ENCODE results near the gene COX6A2. TPM values are rescaled to one million over a fixed set of nuclear protein-coding genes. Genes with fewer than 3 reads are reported as not detected.

COX6A2 gene
- total RNA-seq (2014; rRNA removed; shearing (Covaris generic)) (not detected in 2 replicates), polyA plus RNA-seq (2016; fragmentation: Nextera tagmentation; extraction: Ambion mirVana) (4.7 and 6.0 TPM in 2 replicates)
- long read RNA-seq, result 0 reads

DNA sequence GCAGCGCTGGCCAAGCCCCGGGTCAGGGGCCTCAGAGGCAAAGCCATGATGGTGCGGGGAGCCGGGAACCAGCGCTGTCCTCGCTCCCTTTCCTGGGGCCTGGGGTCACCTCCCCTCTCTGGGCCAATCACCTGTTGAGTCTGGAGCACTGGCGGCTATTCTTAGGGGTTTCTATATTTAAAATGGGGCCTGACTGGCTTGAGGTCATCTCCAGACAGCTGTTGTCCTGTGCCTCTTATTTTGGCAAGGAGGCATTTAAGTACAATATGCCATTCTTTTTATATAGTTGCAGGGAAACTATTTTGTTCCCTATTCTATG lies at the start of gene COX6A2:
Gene COX6A2, minus strand, starts transcription at position 82 of the 319 bp plus-strand sequence. Its CDS starts 35 bp downstream, at position 47.
- ATAC-seq (peak; percentile 62), DNase-seq (ENCODE audit: low spot score) (peak; percentile 47)
- H3K4me3 ChIP-seq, result peak within 1 kb of the TSS; percentile 46
- Mint-ChIP-seq H3K9me3 (peaks cover 13% of the 10 kb centered on the region; the same call in 2 of the 3 replicates), H3K36me3 (ENCODE audit: low read depth) (peaks cover 4% of the 10 kb centered on the region; the same call in 1 of the 3 replicates), H3K4me3 (no peak within 1 kb of the TSS), H3K27ac (no peak within 1 kb of the TSS), H3K4me1 (peaks cover 4% of the 10 kb centered on the region; the same call in 2 of the 3 replicates), H3K27me3 (ENCODE audit: insufficient read depth, low read depth, poor library complexity) (peaks cover 23% of the 10 kb centered on the region)
- no peaks in the 10 kb centered on the region for H3K9me2 ChIP-seq (ENCODE audit: insufficient read depth)
- no peaks in the 10 kb centered on the region for H3K4me1 ChIP-seq (ENCODE audit: insufficient read depth)
- peaks cover 46% of the 10 kb centered on the region for H3K27me3 ChIP-seq (ENCODE audit: insufficient read depth)
- no peaks in the 10 kb centered on the region for H3K79me2 ChIP-seq (replicated peaks; ENCODE audit: insufficient read depth)
- peak within 1 kb of the TSS; percentile 83; the same call in 1 of the 2 replicates for H2AFZ ChIP-seq
- 0 out of 2 replicates have a peak, but pooled peaks cover 2% of the 10 kb centered on the region for H4K20me1 ChIP-seq (replicated peaks; ENCODE audit: insufficient read depth)
- peak within 1 kb of the TSS; percentile 66 for H3K4me2 ChIP-seq
- no peaks in the 10 kb centered on the region for H3K36me3 ChIP-seq (ENCODE audit: insufficient read depth)
- TF ChIP-seq NANOG (IDR thresholded peaks at IDR 0.05; ENCODE audit: borderline replicate concordance) (no peak), ZNF462 (CRISPR knock-in tag; IDR thresholded peaks at IDR 0.05) (no peak), EZH2 (IDR thresholded peaks at IDR 0.05; ENCODE audit: low read depth, unreplicated experiment) (no peak), CREB1 (CRISPR knock-in tag; IDR thresholded peaks at IDR 0.05; ENCODE audit: low read depth) (no peak), JUNB (IDR thresholded peaks at IDR 0.05; ENCODE audit: unreplicated experiment) (no peak)
- TF ChIP-seq, protein P1, sequence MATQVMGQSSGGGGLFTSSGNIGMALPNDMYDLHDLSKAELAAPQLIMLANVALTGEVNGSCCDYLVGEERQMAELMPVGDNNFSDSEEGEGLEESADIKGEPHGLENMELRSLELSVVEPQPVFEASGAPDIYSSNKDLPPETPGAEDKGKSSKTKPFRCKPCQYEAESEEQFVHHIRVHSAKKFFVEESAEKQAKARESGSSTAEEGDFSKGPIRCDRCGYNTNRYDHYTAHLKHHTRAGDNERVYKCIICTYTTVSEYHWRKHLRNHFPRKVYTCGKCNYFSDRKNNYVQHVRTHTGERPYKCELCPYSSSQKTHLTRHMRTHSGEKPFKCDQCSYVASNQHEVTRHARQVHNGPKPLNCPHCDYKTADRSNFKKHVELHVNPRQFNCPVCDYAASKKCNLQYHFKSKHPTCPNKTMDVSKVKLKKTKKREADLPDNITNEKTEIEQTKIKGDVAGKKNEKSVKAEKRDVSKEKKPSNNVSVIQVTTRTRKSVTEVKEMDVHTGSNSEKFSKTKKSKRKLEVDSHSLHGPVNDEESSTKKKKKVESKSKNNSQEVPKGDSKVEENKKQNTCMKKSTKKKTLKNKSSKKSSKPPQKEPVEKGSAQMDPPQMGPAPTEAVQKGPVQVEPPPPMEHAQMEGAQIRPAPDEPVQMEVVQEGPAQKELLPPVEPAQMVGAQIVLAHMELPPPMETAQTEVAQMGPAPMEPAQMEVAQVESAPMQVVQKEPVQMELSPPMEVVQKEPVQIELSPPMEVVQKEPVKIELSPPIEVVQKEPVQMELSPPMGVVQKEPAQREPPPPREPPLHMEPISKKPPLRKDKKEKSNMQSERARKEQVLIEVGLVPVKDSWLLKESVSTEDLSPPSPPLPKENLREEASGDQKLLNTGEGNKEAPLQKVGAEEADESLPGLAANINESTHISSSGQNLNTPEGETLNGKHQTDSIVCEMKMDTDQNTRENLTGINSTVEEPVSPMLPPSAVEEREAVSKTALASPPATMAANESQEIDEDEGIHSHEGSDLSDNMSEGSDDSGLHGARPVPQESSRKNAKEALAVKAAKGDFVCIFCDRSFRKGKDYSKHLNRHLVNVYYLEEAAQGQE (IDR thresholded peaks at IDR 0.05; ENCODE audit: unreplicated experiment), result no peak
- TF ChIP-seq, protein P2, sequence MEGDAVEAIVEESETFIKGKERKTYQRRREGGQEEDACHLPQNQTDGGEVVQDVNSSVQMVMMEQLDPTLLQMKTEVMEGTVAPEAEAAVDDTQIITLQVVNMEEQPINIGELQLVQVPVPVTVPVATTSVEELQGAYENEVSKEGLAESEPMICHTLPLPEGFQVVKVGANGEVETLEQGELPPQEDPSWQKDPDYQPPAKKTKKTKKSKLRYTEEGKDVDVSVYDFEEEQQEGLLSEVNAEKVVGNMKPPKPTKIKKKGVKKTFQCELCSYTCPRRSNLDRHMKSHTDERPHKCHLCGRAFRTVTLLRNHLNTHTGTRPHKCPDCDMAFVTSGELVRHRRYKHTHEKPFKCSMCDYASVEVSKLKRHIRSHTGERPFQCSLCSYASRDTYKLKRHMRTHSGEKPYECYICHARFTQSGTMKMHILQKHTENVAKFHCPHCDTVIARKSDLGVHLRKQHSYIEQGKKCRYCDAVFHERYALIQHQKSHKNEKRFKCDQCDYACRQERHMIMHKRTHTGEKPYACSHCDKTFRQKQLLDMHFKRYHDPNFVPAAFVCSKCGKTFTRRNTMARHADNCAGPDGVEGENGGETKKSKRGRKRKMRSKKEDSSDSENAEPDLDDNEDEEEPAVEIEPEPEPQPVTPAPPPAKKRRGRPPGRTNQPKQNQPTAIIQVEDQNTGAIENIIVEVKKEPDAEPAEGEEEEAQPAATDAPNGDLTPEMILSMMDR (conservative IDR thresholded peaks at IDR 0.05; ENCODE audit: low read depth in 2 of 2), result no peak
- no peaks in the 10 kb centered on the region for H3F3A ChIP-seq (replicated peaks; ENCODE audit: low read depth)
- no peak within 1 kb of the TSS for H3K27ac ChIP-seq (ENCODE audit: low read depth)

Data from GM23338 (cell line).